SK-N-MC (cell line): ENCODE data around the gene QSOX2.
A peak's percentile ranks its signal among the peaks of the same experiment; 100 is the strongest.

ENCODE experiments used
- DNase-seq: peaks from one replicate; pipeline ENCODE4 v3.0.0-alpha.2; 2011; ENCODE audit warnings: low read depth, low spot score
- H3K27ac ChIP-seq: fragments of 200-600 bp; sonication (generic); 2 replicates; pipeline ENCODE4 v1.5.1; 2016; ENCODE audit warnings: mixed run types
- H3K36me3 ChIP-seq: fragments of 200-600 bp; sonication (generic); 2 replicates; pipeline ENCODE4 v1.6.1; 2017; ENCODE audit warnings: antibody characterized with exemption, low read length, mixed read lengths; ENCODE audit not compliant: insufficient read depth
- H3K4me3 ChIP-seq: fragments of 200-600 bp; sonication (generic); 2 replicates; pipeline ENCODE4 v1.5.1; 2016
- H3K9ac ChIP-seq: fragments of 200-600 bp; sonication (generic); 2 replicates; pipeline ENCODE4 v1.8.0; 2017; ENCODE audit warnings: mixed run types, mixed read lengths; ENCODE audit not compliant: insufficient read length
- H3K9me3 ChIP-seq: fragments of 200-600 bp; sonication (generic); 2 replicates; pipeline ENCODE4 v1.6.1; 2017; ENCODE audit warnings: low read depth, mild to moderate bottlenecking, antibody characterized with exemption, low read length, moderate library complexity, mixed read lengths
- EZH2 ChIP-seq: fragments of 200-600 bp; sonication (generic); IDR thresholded peaks from one replicate; pipeline ENCODE4 v1.6.1; 2017; ENCODE audit warnings: antibody characterized with exemption
- FOXP2 ChIP-seq: optimal IDR thresholded peaks from 2 replicates; pipeline ENCODE3; 2011; ENCODE audit warnings: mild to moderate bottlenecking, moderate library complexity; ENCODE audit not compliant: insufficient read depth; ENCODE audit errors: extremely low read length, control extremely low read depth
- POLR2AphosphoS5 ChIP-seq: IDR thresholded peaks from 2 replicates; pipeline ENCODE4 v1.6.1; 2012; ENCODE audit warnings: mild to moderate bottlenecking, low read depth, low read length, borderline replicate concordance

QSOX2 gene

DNA sequence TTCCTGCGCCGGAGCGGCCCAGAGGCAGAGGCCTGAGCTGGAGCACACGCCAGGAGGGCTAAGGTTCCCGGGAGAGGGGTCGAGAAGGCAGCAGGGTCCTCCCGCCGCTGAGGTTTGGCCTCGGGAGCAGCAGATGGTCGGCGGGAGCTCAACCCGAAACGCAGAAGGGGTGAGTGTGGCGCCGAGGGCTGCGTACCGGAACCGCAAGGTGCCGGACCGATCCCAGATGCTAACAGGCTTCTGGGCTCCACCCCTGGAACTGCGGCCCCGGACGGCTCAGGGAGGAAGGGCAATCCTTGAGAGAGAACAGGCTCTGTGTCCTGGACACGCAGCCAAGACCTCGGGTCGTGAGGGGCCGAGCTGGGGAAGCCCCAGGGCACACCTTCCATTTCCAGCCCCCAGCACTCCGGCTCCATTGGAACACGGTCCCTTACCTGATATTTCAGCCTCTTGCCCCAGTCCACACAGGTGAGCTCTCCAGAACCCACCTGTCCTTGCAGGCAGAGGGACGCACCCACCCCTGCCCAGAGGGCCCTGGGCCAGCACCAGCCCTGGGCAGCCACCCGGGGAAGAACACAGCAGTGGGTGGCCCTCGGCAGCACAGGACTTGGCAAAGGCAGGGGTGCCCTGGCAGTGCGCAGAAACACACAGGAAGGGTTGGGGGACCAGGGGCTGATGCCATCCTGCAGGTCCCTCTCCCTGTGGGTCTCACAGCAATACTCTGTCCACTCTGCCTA lies 42.0 kb downstream of the QSOX2 start:
- DNase-seq: no peak
- no peaks in the 10 kb centered on the region; the same call in 1 of the 2 replicates for H3K36me3 ChIP-seq
- no peak overlapping the region for H3K4me3 ChIP-seq
- no peak overlapping the region for H3K27ac ChIP-seq
- H3K9me3 ChIP-seq: no peaks in the 10 kb centered on the region
- TF ChIP-seq POLR2AphosphoS5: no peak
- no peak for TF ChIP-seq EZH2
- no peak for TF ChIP-seq FOXP2
- H3K9ac ChIP-seq: no peak overlapping the region

GRCh38 chr9:136202454-136203407 lies 42.9 kb downstream of the QSOX2 start:
- TF ChIP-seq FOXP2 (no peak), EZH2 (no peak), POLR2AphosphoS5 (no peak)
- DNase-seq: no peak
- no peaks in the 10 kb centered on the region for H3K9me3 ChIP-seq
- no peak overlapping the region for H3K9ac ChIP-seq
- H3K4me3 ChIP-seq: no peak overlapping the region
- H3K36me3 ChIP-seq: no peaks in the 10 kb centered on the region
- no peak overlapping the region for H3K27ac ChIP-seq

DNA sequence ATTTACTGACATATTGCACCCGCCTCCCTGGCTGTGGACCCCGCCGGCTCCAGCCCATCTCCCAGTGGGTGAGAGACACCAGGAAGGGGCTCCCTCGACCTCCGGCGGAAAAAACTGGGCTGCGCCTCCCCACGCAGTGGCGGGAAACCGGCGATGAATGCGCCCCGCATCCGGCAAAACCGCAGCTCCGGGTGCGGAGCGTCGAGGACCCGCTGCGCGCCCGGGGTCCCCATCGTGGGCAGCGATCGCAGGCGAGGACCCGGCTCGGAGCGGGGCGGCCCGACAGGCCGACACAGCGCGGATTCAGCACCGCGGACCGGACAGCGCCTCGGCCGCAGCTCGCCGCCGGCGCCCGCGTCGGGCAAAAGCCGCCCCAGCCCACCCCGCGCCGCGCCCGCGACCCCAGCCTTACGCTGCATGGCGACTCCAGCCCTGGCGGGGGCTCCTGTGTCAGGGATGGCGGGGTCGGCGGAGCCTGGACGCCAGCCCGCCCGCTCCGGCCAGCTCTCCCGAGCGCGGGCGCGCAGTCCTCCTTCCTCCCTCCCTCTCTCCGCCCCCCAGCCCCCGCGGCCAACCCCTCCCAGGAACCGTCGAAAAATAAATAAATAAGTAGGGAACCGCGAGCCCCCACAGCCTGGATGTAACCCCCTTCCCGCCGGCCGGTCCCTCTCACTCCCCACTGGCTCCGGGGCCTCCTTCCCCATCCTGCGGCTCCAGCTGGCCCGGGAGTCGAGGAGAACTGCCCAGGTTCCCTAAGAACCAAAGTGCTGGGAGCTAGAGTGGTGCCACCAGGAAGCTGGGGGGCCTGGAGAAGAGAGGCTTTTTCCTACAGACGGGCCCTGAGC lies 43.8 kb downstream of the QSOX2 start:
- H3K36me3 ChIP-seq: no peaks in the 10 kb centered on the region
- H3K27ac ChIP-seq: no peak overlapping the region
- no peak for DNase-seq
- TF ChIP-seq EZH2 (no peak), FOXP2 (no peak), POLR2AphosphoS5 (no peak)
- H3K4me3 ChIP-seq: no peak overlapping the region
- H3K9ac ChIP-seq: no peak overlapping the region
- H3K9me3 ChIP-seq: no peaks in the 10 kb centered on the region

- Histone ChIP-seq H3K27ac (no peak overlapping the region), H3K36me3 (no peaks in the 10 kb centered on the region), H3K9ac (no peak overlapping the region), H3K4me3 (no peak overlapping the region), H3K9me3 (no peaks in the 10 kb centered on the region)
- TF ChIP-seq EZH2 (peak; percentile 29), POLR2AphosphoS5 (no peak)
- no peak for DNase-seq
Measured at GRCh38 chr9:136201174-136201573, 44.4 kb downstream of the QSOX2 start.

GRCh38 chr9:136200424-136200823 lies 45.2 kb downstream of the QSOX2 start:
- no peak for DNase-seq
- TF ChIP-seq FOXP2 (no peak), EZH2 (no peak), POLR2AphosphoS5 (no peak)
- Histone ChIP-seq H3K36me3 (no peaks in the 10 kb centered on the region), H3K9ac (no peak overlapping the region), H3K4me3 (no peak overlapping the region), H3K9me3 (no peaks in the 10 kb centered on the region), H3K27ac (no peak overlapping the region)

DNA sequence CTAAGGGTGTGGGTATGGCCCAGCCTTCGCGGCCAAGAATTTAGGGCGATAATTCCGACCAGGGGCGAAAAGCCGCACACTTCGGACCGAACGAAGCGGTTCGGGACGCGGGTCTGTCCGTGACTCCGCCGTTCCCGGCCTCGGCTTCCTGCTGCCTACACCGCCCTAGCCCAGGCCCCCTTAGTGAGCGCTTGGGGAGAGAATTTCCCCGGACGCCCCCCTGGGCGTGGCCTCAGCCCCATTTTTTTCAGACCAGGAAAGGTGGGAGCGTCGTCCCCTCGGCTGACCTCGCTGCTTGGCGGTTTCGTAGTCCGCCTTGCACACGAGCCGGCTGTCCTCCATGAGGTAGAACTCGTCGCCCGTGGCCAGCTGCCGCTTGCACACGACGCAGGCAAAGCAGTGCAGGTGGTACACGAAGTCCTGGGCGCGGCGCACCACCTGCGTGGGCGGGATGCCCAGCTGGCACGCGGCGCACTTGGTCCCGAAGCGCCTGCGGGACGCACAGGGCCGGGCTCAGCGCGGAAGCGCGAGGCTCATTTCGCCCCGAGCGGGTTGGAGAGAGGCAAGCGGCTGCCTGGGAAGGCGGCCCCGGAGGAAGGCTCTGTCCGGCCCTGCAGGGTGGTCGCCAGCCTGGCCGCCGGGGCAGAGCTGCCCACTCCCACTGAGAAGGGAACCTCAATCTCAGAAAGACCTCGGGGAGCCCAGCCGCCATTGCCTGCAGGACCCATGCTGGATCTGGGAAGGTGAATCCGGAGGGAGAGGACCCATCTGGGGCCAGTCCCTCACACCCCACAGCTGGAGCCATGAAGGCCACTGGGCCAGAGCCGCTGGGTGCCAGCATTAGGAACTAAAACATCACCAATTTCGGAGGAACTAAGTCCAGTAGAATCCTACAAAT lies 46.0 kb downstream of the QSOX2 start:
- Histone ChIP-seq H3K9ac (no peak overlapping the region), H3K27ac (no peak overlapping the region), H3K4me3 (no peak overlapping the region), H3K36me3 (no peaks in the 10 kb centered on the region), H3K9me3 (no peaks in the 10 kb centered on the region)
- TF ChIP-seq FOXP2 (no peak), POLR2AphosphoS5 (no peak), EZH2 (no peak)
- no peak for DNase-seq

- no peak overlapping the region for H3K9ac ChIP-seq
- DNase-seq: no peak
- no peaks in the 10 kb centered on the region for H3K9me3 ChIP-seq
- H3K36me3 ChIP-seq: no peaks in the 10 kb centered on the region
- TF ChIP-seq FOXP2 (no peak), POLR2AphosphoS5 (no peak), EZH2 (no peak)
- no peak overlapping the region for H3K27ac ChIP-seq
- no peak overlapping the region for H3K4me3 ChIP-seq
Measured at GRCh38 chr9:136198605-136199083, 47.0 kb downstream of the QSOX2 start.
